ENCODE data around the gene WNT11.

DNA sequence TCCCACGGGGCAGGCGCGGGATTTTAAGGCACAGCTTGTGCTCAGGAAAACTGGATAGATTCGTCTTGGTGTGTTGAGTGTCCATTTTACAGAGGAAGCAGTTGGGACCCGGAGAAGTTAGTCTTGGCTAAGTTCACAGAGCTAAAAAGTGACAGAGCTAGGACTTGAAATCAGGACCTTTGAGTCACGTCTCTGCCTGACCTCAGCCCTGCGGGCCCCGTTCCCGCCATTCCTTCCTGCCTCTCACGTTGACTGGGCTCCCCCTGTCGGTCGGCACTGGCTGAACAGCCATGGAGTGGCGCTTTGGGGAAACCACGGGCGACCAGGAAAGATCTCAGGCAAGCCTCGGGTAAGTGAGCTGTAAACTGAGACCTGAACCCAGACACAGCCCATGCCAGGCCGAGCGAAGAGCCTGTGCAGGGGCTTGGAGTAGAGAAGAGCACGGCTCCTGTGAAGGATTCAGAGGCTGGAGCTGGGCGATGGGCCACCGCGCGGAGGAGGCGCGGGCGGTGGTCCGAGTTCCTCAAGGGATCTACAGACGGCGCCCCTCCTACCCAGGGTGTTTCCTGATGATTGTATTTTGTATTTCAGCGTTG lies 54.1 kb downstream of the WNT11 start:
- TF ChIP-seq, protein P1, sequence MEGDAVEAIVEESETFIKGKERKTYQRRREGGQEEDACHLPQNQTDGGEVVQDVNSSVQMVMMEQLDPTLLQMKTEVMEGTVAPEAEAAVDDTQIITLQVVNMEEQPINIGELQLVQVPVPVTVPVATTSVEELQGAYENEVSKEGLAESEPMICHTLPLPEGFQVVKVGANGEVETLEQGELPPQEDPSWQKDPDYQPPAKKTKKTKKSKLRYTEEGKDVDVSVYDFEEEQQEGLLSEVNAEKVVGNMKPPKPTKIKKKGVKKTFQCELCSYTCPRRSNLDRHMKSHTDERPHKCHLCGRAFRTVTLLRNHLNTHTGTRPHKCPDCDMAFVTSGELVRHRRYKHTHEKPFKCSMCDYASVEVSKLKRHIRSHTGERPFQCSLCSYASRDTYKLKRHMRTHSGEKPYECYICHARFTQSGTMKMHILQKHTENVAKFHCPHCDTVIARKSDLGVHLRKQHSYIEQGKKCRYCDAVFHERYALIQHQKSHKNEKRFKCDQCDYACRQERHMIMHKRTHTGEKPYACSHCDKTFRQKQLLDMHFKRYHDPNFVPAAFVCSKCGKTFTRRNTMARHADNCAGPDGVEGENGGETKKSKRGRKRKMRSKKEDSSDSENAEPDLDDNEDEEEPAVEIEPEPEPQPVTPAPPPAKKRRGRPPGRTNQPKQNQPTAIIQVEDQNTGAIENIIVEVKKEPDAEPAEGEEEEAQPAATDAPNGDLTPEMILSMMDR (IDR thresholded peaks at IDR 0.05; ENCODE audit: low read depth, low read length, poor library complexity, severe bottlenecking): peak; percentile 99
- no peak for TF ChIP-seq EZH2phosphoT487 (IDR thresholded peaks at IDR 0.05; ENCODE audit: borderline replicate concordance, low read length)

All from DOHH2 (cell line).